Activated T-cell treated with anti-CD3 and anti-CD28 coated beads, Interleukin-2, amount 50 U/mL, for 48 hours (primary cell): ENCODE data around the gene IRF5.
A peak's percentile ranks its signal among the peaks of the same experiment; 100 is the strongest.
"Not testable (repeated sequence)": the region's sequence is repeated elsewhere in the genome, so short reads cannot be mapped to it uniquely, and the experiment has no call there.

Experiments
- DNase-seq, 2 experiments: peaks; one replicate each; pipeline ENCODE4 v3.0.0-alpha.2; 2020

IRF5 gene

DNA sequence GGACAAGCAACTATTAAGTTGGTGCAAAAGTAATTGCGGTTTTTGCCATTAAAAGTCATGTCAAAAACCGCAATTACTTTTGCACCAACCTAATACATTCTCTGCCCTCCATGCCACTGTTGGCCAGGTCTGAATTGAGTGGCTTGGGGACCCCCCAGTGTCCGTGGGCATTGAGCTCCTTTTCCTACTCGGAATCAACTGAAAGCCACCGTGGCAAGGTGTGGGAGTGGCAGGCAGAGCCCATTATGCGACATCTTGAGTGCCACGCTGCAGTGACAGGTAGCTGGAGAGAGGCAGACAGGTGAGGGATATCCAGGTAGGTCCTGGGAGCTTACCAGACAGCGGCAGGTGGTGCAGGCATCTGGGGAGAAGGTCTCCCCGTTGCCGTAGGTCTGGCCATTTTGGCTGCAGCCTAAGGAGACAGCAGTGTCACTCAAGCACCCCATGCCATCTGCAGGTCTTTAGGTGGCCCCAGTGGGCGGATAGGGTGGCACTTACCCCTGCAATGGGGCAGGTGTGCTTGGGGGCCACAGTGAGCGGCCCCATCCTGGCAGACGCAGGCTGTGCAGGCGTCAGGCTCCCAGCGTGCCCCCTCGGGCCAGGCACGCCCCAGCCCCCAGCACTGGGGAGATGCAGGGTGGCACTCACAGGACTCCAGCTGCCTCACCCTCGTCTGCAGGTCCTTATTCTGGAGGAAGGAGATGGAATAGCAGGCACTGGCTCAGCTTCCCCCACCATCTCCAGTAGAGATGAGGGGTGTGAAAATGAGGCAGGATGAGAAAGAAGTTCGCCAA, 30.8 kb upstream of the IRF5 start:
- no peak for DNase-seq

GRCh38 chr7:128908750-128909624, 28.7 kb upstream of the IRF5 start:
- no peak for DNase-seq

- DNase-seq, result no peak
These were observed 27.8 kb upstream of the IRF5 start for GRCh38 chr7:128909625-128910568.

DNA sequence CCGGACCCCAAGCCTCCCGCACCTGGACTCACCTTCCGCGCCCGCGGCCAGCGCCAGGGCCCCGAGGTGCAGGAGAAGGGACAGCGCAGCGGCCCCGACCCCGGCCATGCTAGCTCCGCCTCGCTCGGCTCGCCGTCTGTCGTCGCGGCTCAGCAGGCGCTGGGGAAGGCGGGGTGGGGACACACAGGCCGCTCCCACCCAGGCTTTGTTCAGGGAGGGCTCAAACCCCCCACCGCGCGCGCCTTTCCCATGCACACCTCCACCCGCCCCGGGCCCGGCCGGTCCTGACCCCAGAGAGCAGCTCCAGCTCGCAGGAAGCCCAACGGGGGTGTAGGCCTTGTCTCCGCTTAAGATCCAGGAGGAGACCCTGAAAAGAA, 27.2 kb upstream of the IRF5 start, which contains the start of gene KCP:
KCP (minus strand) TSS at position 141 of the 377 bp plus-strand sequence; CDS start at position 108, 33 bp downstream.
- no peak for DNase-seq

GRCh38 chr7:128911423-128912031, 26.2 kb upstream of the IRF5 start:
- DNase-seq, result no peak

GRCh38 chr7:128912281-128912680, 25.4 kb upstream of the IRF5 start:
- no peak for DNase-seq

DNA sequence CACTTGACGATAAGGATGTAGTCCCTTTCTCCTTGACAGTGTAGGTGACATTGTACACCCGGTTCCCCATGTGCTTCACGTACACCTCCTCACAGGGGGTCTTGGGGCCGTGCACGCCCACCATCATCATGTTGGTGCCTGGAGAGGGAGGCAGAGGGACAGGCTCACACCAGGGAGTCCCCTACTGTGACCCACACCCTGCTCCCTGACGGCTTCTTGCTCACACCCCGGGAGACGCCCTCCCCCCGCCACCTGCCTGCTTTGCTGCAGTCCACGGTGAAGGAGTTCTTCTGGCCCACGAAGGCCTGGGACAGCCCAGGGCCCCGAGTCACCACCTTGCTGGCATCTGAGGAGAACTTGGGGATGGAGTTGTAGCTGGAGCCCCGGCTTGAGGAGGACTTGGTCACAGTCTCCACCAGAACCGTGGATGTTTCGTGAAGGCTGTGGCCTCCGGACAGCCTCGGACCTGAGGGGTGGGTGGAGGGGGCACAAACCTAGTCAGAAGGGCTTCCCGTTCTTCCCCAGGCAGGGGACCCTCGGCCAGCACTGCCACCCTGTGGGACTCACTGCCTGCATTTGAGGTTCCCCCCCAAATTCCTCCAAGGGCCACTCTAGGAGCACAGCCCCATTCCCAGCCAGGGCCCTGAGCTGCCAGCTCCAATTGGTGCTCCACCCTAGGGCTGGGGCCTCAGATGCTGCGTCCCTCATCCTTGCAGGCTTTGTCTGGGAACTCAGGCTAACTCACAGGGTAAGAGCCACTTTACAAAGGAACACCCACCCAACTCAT, 24.8 kb upstream of the IRF5 start:
- not testable (repeated sequence) for DNase-seq

GRCh38 chr7:128913870-128914565, 23.7 kb upstream of the IRF5 start:
- DNase-seq, result no peak

- no peak for DNase-seq
These were observed 23.1 kb upstream of the IRF5 start for GRCh38 chr7:128914566-128915151.

DNA sequence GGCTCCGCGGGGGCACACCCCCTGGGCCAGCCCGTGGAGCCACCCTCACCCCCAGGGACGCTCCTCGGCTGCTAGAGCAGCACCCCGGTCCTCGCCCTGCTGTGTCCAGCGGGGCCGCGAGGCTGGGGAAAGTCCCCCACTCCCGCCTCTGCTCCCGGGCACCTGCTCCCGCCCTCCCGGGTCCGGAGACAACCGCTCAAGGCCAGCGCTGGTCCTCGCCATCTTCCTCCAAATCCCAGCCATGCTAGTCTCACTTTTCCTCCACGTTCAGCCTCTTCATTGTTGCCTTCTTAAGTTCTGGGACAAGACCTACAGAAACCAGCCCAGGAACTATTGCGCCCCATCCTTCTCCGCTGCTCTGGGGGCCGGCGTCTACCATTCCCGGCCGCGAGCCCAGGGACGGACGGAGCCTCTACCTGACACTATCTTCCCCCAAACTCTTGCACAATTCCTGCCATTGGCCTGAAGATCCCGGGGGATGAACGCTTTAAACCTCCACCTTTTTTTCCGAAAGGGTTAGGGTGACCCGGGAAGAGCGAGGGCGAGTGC, 22.4 kb upstream of the IRF5 start:
- no peak for DNase-seq

- no peak for DNase-seq
These were observed 21.7 kb upstream of the IRF5 start for GRCh38 chr7:128915841-128916642.

- no peak for DNase-seq
These were observed 21.1 kb upstream of the IRF5 start for GRCh38 chr7:128916643-128916915.

DNA sequence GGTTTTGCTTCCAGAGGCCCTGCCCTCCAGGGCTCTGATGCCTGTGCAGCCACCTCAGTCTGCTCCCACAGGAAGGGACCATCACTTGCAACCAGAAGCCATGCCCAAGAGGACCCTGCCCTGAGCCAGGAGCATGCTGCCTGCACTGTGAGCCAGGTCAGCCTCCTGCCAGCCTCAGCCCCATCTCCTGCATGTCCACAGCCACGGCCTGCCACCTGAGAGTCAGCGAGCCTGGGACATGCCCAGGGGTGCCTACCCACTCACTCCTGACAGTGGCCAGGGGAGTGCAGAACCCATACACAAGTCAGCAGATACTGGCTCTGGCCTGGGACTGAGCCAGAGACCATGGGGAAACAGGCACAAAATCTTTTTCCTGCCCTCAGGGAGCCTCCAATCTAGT, 20.6 kb upstream of the IRF5 start:
- no peak for DNase-seq

GRCh38 chr7:128918016-128918665, 19.6 kb upstream of the IRF5 start:
- DNase-seq, result no peak

- no peak for DNase-seq
These were observed 18.5 kb upstream of the IRF5 start for GRCh38 chr7:128919241-128919640.

- peak in 1 of 2 experiments; percentile 12 for DNase-seq
These were observed 17.6 kb upstream of the IRF5 start for GRCh38 chr7:128919881-128920799.

- peak in 1 of 2 experiments; percentile 4 for DNase-seq
These were observed 16.7 kb upstream of the IRF5 start for GRCh38 chr7:128920913-128921582.
